GM23338 (cell line): ENCODE results near the gene KCNN3. TPM values are rescaled to one million over a fixed set of nuclear protein-coding genes. Genes with fewer than 3 reads are reported as not detected.

Experiments used
- ATAC-seq: fragments of 200-7000 bp; cut with Tn5 transposase; 3 replicates; pipeline ENCODE4 v1.9.1; 2020
- DNase-seq: peaks from one replicate; pipeline ENCODE4 v3.0.0-alpha.2; 2015; ENCODE audit warnings: low spot score
- H2AFZ ChIP-seq: fragments of 200-600 bp; sonication (generic); 2 replicates; pipeline ENCODE4 v1.8.0; 2016; ENCODE audit warnings: antibody characterized with exemption, mild to moderate bottlenecking, moderate library complexity
- H3F3A ChIP-seq: fragments of 200-600 bp; sonication (generic); replicated peaks from 2 replicates; pipeline ENCODE4 v1.8.0; 2017; ENCODE audit warnings: antibody characterized with exemption, mixed run types, low read depth
- H3K27ac ChIP-seq: fragments of 200-600 bp; sonication (generic); 2 replicates; pipeline ENCODE4 v1.6.1; 2016; ENCODE audit warnings: low read depth
- H3K27me3 ChIP-seq: fragments of 200-600 bp; sonication (generic); 2 replicates; pipeline ENCODE4 v1.8.0; 2016; ENCODE audit warnings: mild to moderate bottlenecking, mixed run types, moderate library complexity; ENCODE audit not compliant: insufficient read depth
- H3K36me3 ChIP-seq: fragments of 200-600 bp; sonication (generic); 2 replicates; pipeline ENCODE4 v1.8.0; 2016; ENCODE audit warnings: mild to moderate bottlenecking; ENCODE audit not compliant: insufficient read depth
- H3K4me1 ChIP-seq: fragments of 200-600 bp; sonication (generic); 2 replicates; pipeline ENCODE4 v1.8.0; 2016; ENCODE audit warnings: mild to moderate bottlenecking, moderate library complexity; ENCODE audit not compliant: insufficient read depth
- H3K4me2 ChIP-seq: fragments of 200-600 bp; sonication (generic); 2 replicates; pipeline ENCODE4 v1.7.1; 2017; ENCODE audit warnings: mixed run types
- H3K4me3 ChIP-seq: fragments of 200-600 bp; sonication (generic); 2 replicates; pipeline ENCODE4 v1.6.1; 2016; ENCODE audit warnings: mixed run types
- H3K79me2 ChIP-seq: fragments of 200-600 bp; sonication (generic); replicated peaks from 2 replicates; pipeline ENCODE4 v1.8.0; 2017; ENCODE audit warnings: mild to moderate bottlenecking; ENCODE audit not compliant: insufficient read depth
- H3K9me2 ChIP-seq: fragments of 200-600 bp; sonication (generic); 2 replicates; pipeline ENCODE4 v1.8.0; 2017; ENCODE audit not compliant: insufficient read depth
- H4K20me1 ChIP-seq: fragments of 200-600 bp; sonication (generic); replicated peaks from 2 replicates; pipeline ENCODE4 v1.8.0; 2017; ENCODE audit warnings: mild to moderate bottlenecking; ENCODE audit not compliant: insufficient read depth
- H3K27ac Mint-ChIP-seq: 2 replicates; pipeline ENCODE4 v1.8.0; 2020; ENCODE audit warnings: inconsistent platforms, mild to moderate bottlenecking, moderate library complexity, mixed read lengths
- H3K27me3 Mint-ChIP-seq: 3 replicates; pipeline ENCODE4 v1.8.0; 2022; ENCODE audit warnings: low read depth, mild to moderate bottlenecking, moderate library complexity, mixed read lengths, inconsistent platforms; ENCODE audit not compliant: insufficient read depth, poor library complexity
- H3K36me3 Mint-ChIP-seq: 3 replicates; pipeline ENCODE4 v1.8.0; 2021; ENCODE audit warnings: low read depth, mild to moderate bottlenecking, inconsistent platforms, moderate library complexity, mixed read lengths
- H3K4me1 Mint-ChIP-seq: 3 replicates; pipeline ENCODE4 v1.8.0; 2020; ENCODE audit warnings: mild to moderate bottlenecking, inconsistent platforms, mixed read lengths
- H3K4me3 Mint-ChIP-seq: 3 replicates; pipeline ENCODE4 v1.8.0; 2021; ENCODE audit warnings: moderate library complexity, mild to moderate bottlenecking, inconsistent platforms, mixed read lengths
- H3K9me3 Mint-ChIP-seq: 3 replicates; pipeline ENCODE4 v1.8.0; 2020; ENCODE audit warnings: moderate library complexity, mild to moderate bottlenecking, inconsistent platforms, mixed read lengths
- CREB1 ChIP-seq: fragments of 250-450 bp; sonication (Bioruptor Pico); IDR thresholded peaks from 2 replicates; pipeline ENCODE4 v1.5.0; 2020; ENCODE audit warnings: low read depth, mild to moderate bottlenecking, moderate library complexity
- CTCF ChIP-seq, 2 experiments: fragments of 200-600 bp in 1 of 2; sonication (generic) in 1 of 2; conservative IDR thresholded peaks; 2 replicates each; pipeline versions ENCODE4 v1.5.1 to v1.6.1; 2016 to 2017; ENCODE audit warnings: antibody characterized with exemption in 2 of 2, low read depth in 2 of 2, mild to moderate bottlenecking in 2 of 2, moderate library complexity in 1 of 2
- ETS1 ChIP-seq: IDR thresholded peaks from 2 replicates; pipeline ENCODE4 v1.6.1; 2016; ENCODE audit warnings: antibody characterized with exemption
- EZH2 ChIP-seq: fragments of 200-600 bp; sonication (generic); IDR thresholded peaks from one replicate; pipeline ENCODE4 v1.8.0; 2017; ENCODE audit warnings: antibody characterized with exemption, mild to moderate bottlenecking, low read depth; ENCODE audit not compliant: unreplicated experiment
- EZH2phosphoT487 ChIP-seq: fragments of 200-600 bp; sonication (generic); IDR thresholded peaks from one replicate; pipeline ENCODE4 v1.8.1; 2018; ENCODE audit warnings: antibody characterized with exemption; ENCODE audit not compliant: unreplicated experiment
- JUNB ChIP-seq: IDR thresholded peaks from one replicate; pipeline ENCODE4 v1.6.1; 2016; ENCODE audit warnings: antibody characterized with exemption; ENCODE audit not compliant: unreplicated experiment
- NANOG ChIP-seq: IDR thresholded peaks from 2 replicates; pipeline ENCODE4 v1.6.1; 2016; ENCODE audit warnings: antibody characterized with exemption, borderline replicate concordance
- REST ChIP-seq: IDR thresholded peaks from one replicate; pipeline ENCODE4 v1.6.1; 2018; ENCODE audit warnings: antibody characterized with exemption; ENCODE audit not compliant: unreplicated experiment
- ZNF331 ChIP-seq: fragments of 250-450 bp; sonication (Bioruptor Pico); IDR thresholded peaks from 2 replicates; pipeline ENCODE4 v1.5.0; 2020; ENCODE audit warnings: low read depth, mild to moderate bottlenecking, moderate library complexity
- polyA plus RNA-seq: library from polyadenylated mRNA; unstranded; fragments of >200 nt; fragmentation: Nextera tagmentation; extraction: Ambion mirVana; gene quantifications from 2 replicates; pipeline ENCODE4 v1.2.1, GENCODE V29; 2016
- total RNA-seq: library from RNA; depleted of rRNA; stranded (reverse); fragments of >200 nt; shearing (Covaris generic); gene quantifications from 2 replicates; pipeline ENCODE4 v1.2.3, GENCODE V29; 2014

KCNN3 gene
- total and polyA plus RNA-seq, 2 experiments from 2014 or later = 1.9 to 3.0 TPM

GRCh38 chr1:154661110-154661509 lies 209.0 kb downstream of the KCNN3 start:
- Histone ChIP-seq H3F3A (no peaks in the 10 kb centered on the region), H2AFZ (no peak overlapping the region), H3K27ac (no peak overlapping the region), H3K4me3 (no peak overlapping the region), H4K20me1 (no peaks in the 10 kb centered on the region), H3K79me2 (no peaks in the 10 kb centered on the region), H3K36me3 (no peaks in the 10 kb centered on the region), H3K9me2 (no peaks in the 10 kb centered on the region), H3K27me3 (no peaks in the 10 kb centered on the region), H3K4me1 (no peaks in the 10 kb centered on the region), H3K4me2 (no peak overlapping the region)
- TF ChIP-seq ZNF331 (CRISPR knock-in tag) (no peak), REST (no peak), JUNB (no peak), ETS1 (no peak), CTCF (conservative IDR thresholded peaks at IDR 0.05; ENCODE audit: low read depth in 2 of 2) (peak; percentile 15 to 34; a peak in 2 of 4 replicates), NANOG (no peak)
- H3K27ac Mint-ChIP-seq = no peak overlapping the region
- H3K9me3 Mint-ChIP-seq = no peaks in the 10 kb centered on the region
- H3K4me3 Mint-ChIP-seq = no peak overlapping the region
- DNase-seq (peak; percentile 59), ATAC-seq (peak; percentile 86)
- H3K36me3 Mint-ChIP-seq = no peaks in the 10 kb centered on the region
- H3K4me1 Mint-ChIP-seq = peaks cover 4% of the 10 kb centered on the region; the same call in 1 of the 3 replicates
- no peaks in the 10 kb centered on the region for H3K27me3 Mint-ChIP-seq

- DNase-seq = no peak
- Mint-ChIP-seq H3K4me1 (peaks cover 4% of the 10 kb centered on the region; the same call in 1 of the 3 replicates), H3K4me3 (no peak overlapping the region), H3K9me3 (no peaks in the 10 kb centered on the region), H3K36me3 (no peaks in the 10 kb centered on the region), H3K27me3 (no peaks in the 10 kb centered on the region), H3K27ac (no peak overlapping the region)
- Histone ChIP-seq H2AFZ (no peak overlapping the region), H3F3A (no peaks in the 10 kb centered on the region), H4K20me1 (no peaks in the 10 kb centered on the region), H3K36me3 (no peaks in the 10 kb centered on the region), H3K27ac (no peak overlapping the region), H3K79me2 (no peaks in the 10 kb centered on the region), H3K9me2 (no peaks in the 10 kb centered on the region), H3K4me2 (no peak overlapping the region), H3K4me3 (no peak overlapping the region), H3K27me3 (no peaks in the 10 kb centered on the region), H3K4me1 (no peaks in the 10 kb centered on the region)
- no peak for ATAC-seq
- no peak for TF ChIP-seq NANOG
- no peak for TF ChIP-seq CTCF (conservative IDR thresholded peaks at IDR 0.05; ENCODE audit: low read depth in 2 of 2)
- no peak for TF ChIP-seq EZH2phosphoT487
- no peak for TF ChIP-seq ETS1
- TF ChIP-seq EZH2 = no peak
- TF ChIP-seq CREB1 = no peak
- TF ChIP-seq ZNF331 (CRISPR knock-in tag) = no peak
These were observed 210.1 kb downstream of the KCNN3 start for GRCh38 chr1:154659823-154660592.
